Stimulated activated naive CD8-positive, alpha-beta T cell treated with anti-CD3 and anti-CD28 coated beads, Interleukin-15, Interleukin-2, amounts not matched to agents 100 U/mL and 50 U/mL, for 24 hours (primary cell): ENCODE results near the gene ANAPC16.
"Not testable (repeated sequence)": the region's sequence is repeated elsewhere in the genome, so short reads cannot be mapped to it uniquely, and the experiment has no call there.

Experiments used
- ATAC-seq: fragments of 150-1000 bp; cut with Tn5 transposase; one replicate; pipeline ENCODE4 v1.10.0; 2021
- DNase-seq: peaks from one replicate; pipeline ENCODE4 v3.0.0; 2021

ANAPC16 gene

DNA sequence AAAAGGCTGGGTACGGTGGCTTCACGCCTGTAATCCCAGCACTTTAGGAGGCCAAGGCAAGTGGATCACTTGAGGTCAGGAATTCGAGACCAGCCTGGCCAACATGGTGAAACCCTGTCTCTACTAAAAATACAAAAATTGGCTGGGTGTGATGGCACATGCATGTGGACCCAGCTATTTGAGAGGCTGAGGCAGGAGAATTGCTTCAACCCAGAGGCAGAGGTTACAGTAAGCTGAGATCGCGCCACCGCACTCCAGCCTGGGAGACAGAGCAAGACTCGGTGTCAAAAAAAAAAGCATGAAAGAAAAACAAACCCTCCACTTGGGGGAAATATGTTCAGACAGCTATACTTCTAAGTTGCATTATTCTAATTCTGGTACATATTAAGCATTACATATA, 63.8 kb downstream of the ANAPC16 start:
- not testable (repeated sequence) for ATAC-seq, DNase-seq

DNA sequence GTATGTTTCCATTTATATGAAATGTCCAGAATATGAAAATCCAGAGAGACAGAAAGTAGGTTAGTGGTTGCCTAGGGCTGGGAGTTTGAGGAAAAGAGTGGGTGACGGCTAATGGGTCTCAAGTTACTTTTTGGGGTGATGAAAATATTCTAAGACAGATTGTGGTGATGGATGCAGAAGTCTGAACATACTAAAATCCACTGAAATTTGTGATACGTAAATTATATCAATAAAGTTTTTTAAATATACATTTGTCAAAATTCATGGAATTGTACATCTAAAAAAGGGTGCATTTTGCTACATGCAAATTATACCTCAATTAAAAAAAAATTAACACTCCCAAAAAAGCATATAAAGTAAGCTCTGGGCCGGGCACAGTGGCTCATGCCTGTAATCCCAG, 67.3 kb downstream of the ANAPC16 start:
- ATAC-seq (no peak), DNase-seq (no peak)
